GM19372 (cell line): Measurements from ENCODE around the gene MRTFA.
"Not testable (repeated sequence)": the region's sequence is repeated elsewhere in the genome, so short reads cannot be mapped to it uniquely, and the experiment has no call there.

Experiments used
- ATAC-seq: cut with Tn5 transposase; IDR thresholded peaks from one replicate; pipeline ENCODE4 v1.9.1; 2021; ENCODE audit warnings: mild to moderate bottlenecking, low read depth, moderate library complexity; ENCODE audit not compliant: unreplicated experiment

MRTFA gene

DNA sequence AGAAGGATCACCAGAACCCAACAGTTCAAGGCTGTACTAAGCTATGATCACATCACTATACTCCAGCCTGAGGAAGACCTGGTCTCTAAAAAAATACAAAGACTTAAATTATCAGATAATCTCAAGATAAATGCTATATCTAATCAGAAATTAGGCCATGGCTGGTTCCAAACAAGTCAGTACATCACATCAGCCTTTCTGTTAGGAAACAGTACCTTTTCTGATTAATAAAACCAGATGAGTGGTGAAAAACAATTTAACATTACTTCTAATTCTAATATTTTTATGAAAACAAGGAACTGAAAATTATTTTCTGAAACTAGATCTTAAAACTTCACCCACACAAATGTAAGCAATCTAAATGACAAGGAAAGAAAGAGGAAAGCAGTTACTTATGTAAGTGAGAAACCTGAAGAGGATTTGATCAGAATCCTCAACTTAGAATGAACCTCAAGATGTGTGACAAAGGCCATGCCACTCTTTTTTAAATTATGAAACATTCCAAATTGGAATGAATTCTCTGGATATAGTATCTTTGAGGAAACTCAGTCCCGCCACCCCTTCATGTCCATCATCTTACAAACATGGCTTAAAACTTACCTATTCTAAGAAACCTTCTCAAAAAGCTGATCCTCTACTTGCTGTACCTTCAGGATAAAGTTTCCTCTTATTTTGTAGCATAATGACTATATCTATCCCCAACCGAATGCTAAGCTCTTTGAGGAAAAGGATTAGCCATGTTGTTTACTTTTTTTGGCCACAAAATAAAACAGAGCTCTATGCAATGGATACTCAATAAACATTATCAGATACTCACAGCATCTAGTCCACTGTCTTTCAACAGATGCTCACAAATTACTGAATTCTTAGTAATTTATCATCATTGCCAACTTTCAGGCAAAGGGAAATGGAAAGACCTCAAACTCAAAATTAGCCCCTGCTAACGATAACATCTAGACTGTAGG, 132.0 kb downstream of the MRTFA start:
- ATAC-seq, result no peak

DNA sequence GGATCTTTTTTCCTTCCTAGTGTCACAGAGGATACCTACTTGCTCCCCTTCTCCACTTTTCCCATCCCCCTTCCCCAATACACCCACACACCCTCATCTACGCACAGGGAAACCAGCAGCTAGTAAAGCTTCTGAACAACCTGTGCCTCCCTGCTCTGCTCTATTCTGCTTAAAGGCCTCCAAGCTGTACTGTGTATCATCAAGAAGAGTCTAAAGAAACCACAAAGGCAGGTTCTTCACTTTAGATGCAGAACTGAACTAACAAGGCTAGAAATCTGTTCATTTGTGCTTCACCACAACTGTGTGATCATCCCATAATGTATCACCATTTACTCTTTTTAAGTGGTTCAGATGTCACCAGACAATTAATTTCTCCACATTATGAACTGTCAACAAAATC, 133.6 kb downstream of the MRTFA start:
- no peak for ATAC-seq

DNA sequence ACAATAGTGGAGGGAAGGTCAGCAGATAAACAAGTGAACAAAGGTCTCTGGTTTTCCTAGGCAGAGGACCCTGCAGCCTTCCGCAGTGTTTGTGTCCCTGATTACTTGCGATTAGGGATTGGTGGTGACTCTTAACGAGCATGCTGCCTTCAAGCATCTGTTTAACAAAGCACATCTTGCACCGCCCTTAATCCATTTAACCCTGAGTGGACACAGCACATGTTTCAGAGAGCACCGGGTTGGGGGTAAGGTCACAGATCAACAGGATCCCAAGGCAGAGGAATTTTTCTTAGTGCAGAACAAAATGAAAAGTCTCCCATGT, 136.1 kb downstream of the MRTFA start:
- not testable (repeated sequence) for ATAC-seq

DNA sequence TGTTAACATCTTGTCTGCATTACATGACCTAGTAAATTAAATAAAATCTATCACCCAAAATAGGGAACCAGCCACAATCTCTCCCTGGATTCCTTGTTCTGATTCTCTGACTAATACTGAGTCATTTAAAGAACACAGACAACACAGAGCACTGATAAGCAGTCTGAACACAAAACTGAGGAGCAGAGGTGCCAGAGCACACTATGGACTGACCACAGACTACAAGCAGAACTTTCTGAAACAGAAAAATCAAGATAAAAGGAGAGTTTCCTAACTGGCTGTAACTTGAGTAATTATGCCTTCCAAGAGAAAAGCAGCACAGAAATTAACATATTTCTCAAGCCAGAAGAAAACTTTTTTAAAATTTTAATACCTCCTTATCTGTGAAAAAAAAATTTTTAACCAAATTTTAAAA, 137.3 kb downstream of the MRTFA start:
- no peak for ATAC-seq

DNA sequence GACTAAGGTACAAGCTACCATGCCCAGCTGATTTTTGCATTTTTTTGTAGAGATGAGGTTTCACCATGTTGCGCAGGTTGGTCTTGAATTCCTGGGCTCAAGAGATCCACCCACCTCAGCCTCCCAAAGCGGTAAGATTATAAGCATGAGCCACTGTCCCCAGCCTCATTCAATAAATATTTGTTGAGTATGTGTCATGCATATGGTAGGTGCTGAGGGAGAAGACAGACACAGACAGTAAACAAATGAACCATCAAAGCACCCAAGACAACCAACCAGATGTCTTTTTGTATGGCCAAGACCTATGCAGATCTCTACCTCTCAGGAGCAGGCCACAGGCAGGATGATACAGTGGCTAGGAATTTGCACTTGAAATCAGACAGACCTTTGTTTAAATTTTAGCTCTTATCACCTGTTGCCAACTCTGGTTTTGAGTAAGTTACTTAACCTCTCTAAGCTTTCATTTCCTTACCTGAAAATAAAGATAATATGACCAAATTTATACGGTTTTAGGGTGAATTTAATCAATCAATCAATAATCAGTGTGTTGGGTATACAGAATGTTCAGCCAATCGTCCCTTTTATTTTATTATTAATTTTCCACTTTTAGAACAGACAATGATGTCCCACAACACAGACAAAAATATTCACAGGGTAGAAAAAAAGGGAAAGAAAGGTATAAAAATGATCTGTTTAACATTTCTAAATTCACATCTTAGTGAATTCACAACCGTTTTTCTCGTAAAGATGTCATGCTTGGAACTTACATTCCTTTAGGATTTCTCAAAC, 137.9 kb downstream of the MRTFA start:
- no peak for ATAC-seq

DNA sequence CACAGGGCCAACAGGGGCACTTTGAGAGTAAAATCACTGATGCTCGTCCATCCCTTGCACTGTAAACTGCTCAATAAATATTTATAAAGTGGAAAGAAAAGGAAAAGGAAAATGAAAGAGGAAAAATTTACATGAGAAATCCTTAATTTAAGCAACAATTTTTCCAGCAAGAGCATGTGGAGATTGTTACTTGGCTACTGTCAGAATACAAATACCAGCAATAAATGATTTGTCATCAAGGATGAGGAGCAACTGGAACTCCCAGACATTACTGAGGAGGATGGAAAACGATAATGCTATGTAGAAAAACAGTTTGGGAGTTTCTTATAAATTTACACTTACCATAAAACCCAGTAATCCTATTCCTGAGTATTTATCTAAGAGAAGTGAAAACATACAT, 143.1 kb downstream of the MRTFA start:
- no peak for ATAC-seq

DNA sequence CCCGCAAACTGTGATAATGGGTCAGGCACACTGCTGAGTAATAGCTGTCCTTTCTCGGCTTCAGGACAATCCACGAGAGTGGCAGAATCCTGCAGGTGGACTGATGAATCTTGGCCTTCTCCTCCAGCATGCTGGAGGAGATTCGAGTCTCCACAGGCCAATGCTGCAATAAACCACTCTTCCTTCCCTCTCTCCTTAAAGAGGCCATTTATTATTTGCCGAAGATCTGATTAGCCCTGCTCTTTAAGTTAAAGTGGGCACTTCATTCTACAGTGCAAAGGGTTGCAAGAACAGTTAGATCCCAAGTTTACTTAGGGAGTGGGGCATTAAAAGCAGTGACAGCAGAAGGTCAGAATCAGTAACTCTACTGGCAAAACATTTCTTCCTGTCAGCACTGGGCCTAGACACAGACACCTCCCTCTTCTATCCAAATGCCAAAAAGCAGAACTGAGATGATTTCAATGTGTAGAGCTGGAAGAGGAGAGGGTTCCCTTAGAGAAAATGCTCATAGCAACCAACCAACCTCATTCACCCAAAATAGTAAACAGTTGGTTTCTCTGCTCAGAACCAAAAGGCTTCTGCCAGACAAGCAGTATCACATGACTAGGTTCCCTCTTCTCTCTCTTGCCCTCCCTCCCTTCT, 144.4 kb downstream of the MRTFA start:
- peak; percentile 84 for ATAC-seq

DNA sequence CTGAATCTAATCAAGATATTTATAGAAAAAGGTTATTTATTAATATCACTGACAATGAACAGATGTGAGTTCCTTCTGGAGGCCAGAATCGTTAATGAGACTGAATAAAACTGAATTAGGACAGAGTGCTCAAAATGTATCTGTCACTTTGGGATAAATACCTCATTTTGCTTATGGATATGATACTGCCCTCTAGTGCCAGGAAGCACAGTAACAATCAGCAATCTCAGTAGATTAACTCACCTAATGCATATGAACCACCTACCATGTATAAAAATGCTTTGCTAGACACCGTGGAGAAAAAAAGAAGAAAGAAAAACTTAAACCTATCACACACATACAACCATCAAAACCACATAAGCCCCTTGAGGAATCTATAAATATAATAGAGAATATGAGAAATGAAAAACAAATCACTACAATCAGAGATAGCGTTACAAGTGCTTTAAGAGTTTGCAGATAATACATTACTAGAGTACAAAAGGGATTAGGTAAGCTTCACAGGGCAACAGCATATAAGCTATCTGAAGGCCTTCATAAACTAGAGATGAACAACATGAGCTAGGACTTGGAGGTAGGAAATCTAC, 148.8 kb downstream of the MRTFA start:
- no peak for ATAC-seq

DNA sequence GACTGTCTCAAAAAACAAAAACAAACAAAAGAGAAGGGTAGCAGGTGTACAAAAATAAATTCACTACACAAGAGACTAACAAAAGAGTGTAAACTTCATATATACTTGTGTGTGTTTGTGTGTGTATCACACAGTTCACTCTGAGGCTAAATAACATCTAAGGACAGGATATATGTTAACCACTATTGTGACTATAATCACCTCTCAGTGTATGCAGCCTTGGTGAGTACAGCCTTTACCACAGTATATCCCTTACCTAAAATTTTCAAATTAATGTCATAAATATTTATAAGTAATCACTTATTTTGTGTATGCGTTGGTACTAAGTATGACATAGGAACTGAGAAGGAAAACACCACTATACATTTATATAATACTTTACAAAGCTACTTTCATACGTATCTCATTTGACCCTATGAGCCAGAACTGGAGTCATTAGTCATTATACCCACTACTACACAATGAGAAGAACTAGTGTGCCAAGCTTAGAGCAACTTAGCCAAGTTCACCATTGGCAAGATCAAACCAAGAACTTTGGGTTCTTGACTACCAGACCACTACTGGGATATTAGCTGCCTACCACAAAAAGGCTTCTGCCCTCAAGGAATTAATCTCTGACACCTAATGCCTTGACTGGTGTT, 149.4 kb downstream of the MRTFA start:
- no peak for ATAC-seq

DNA sequence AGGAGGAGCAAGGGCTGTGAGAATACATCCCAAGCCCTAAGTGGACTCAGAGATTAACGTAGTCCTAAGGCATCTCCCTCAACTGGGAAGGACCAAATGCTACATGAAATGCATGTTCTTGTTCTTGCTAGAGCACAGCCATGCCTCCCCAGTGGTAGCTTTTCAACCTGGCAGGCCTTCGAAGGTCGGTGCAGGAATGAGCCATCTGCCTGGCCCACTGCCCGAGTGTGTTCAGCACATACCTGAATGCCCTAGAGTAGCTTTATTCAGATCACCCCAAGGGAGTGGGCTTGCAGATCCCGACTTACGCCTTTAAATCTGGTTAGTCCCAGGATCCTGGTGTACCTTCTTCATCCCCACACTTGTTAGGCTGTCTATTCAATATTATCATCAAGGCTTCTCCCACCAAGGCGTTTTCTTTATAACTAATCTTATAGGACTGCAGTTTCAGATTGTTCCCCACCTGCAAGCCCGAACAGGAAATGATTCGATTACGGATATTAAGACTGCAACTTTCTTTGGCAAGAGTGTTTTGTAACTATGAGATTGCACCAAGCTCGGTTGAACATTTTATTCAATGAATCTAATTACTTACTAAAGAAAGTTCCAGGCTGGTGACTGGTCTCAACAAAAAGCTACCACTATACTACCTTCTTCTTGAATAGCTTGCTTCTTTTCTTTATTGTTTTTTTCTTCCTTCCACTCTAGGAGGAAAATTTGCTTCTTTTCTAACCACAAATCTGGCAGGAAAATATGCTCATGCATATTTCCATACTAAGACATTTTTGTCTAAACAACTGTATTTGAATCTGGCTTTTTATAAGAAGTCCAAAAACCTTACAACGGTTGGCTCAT, 150.5 kb downstream of the MRTFA start:
- no peak for ATAC-seq

DNA sequence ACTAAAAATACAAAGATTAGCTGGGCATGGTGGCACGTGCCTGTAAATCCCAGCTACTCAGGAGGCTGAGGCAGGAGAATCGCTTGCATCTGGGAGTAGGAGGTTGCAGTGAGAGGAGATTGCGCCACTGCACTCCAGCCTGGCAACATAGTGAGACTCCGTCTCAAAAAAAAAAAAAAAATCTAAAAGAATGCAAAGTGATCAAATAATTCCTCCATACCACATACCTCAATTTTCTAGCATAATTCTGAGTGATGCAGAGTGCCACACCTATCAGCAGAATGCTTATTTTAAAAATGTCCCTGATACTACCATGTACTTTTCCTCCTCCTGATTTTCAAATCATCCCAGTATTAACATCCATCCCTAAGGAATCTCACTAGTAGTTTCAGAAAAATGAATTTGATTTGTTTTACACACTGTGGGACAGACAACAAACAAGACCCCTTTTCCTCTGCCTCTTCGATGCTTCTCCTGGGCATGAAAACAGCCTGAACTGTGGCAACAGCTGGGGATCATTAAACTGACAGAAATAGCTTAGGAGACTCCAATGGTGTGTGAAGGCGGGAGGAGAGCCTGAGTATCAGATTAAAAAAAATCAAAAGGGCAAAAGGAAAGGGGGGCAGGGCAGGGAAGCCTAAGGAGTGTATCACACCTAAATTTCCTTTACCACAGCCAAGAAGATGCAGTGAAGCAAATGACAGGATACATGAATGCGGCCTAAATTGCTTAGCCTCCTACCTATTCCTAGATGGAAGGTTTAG, 151.4 kb downstream of the MRTFA start:
- ATAC-seq, result no peak

DNA sequence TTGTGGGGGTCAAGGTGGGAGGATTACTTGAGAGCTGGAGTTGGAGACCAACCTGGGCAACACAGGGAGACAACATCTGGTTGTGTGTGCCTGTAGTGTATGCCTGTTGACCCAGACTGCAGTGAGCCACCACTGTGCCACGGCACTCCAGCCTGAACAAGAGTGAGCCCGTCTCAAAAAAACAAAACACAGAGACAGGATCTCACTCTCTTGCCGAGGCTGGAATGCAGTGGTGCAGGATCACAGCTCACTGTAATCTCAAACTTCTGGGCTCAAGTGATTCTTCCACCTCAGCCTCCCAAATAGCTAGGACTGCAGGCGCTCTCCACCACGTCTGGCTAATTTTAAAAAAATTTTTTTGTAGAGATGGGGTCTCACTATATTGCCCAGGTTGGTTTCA, 153.6 kb downstream of the MRTFA start:
- ATAC-seq, result no peak

DNA sequence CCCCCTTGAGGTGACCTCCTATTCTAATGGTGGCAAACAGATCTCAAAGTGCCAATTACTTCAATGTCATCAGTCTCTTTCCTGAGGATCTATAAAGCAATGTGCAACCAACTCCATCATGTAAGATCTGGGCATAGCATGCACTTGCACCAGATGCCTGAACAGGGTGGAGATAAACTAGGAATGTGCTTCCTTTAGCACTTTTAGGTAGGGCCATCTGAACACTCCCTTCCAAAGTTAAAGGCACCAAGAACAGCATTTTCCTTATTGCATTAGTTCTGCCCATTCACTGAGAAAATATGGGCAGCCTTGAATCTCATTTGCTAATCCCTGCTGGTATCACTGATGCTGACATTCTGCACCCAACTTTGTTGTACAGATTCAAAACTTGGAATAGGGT, 154.1 kb downstream of the MRTFA start:
- ATAC-seq, result no peak

DNA sequence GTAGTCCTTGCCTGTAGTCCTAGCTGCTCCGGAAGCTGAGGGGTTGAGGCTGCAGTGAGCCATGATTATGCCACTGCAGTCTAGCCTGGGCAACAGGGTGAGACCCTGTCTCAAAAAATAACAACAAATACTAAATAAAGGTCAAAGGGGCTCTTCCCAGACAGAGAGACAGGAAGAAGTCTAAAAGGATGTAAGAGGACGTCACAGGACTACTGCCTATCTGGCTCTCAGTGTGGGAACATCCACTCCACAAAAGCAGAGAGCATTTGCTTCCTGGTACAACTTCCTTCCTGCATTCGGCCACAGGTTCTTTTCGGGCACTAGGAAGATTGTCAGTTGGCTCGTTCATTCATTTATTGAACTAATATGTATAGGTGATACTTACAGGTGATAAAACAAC, 155.5 kb downstream of the MRTFA start:
- ATAC-seq, result no peak

DNA sequence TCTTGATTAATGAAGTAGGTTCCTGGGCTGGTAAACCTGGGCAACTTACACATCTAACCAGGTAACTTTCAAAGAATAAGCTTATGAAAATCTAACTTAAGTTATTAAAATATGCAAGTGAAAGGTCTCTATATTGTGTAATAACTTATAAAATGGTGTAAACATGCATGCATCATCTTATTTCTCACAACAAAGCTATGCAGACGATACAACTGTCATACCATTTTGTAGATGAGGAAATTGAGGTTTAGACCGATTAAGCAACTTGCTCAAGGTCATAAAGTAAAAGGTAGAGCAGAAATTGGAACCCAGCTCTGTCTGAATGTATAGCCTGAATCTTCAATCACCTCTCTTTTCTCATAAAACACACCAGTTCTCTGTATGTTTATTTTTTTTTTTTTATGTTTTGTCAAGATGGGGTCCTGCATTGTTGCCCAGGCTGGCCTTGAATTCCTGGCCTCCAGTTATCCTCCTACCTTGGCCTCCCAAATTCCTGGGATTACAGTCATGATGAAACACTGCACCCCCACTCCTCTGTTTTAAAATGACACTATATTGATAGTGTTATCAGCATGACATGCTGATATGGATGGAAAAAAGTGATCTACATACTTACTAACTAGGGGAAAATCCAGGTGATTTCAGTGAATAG, 156.5 kb downstream of the MRTFA start:
- no peak for ATAC-seq

DNA sequence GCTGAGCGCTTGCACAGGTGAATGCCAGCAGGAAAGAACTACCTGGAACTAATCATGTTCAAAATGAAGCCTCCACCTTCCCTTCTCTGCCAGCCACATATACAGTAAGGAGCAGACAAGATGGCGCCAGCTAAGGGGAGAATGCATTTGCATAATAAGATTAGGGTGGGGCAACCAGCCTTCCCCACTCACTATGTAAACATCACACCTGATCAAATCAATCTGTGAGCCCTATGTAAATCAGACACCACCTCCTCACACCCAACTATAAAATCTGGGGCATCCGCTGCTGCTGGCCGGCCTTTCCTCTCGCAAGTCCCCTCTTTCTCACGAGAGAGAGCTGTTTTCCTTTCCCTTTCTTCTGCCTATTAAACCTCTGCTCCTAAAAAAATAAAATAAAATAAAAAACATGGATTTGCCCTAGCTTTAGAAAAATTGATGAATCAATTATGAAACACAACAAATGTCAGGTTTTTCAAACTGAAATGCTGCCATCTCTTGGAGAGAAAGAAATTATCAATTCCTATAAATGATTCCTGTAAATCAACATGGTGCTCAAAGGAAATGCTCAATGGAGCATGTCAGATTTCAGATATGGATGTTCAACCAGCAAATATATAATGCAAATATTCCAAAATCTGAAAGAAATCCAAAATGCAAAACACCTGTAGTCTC, 157.3 kb downstream of the MRTFA start:
- no peak for ATAC-seq

DNA sequence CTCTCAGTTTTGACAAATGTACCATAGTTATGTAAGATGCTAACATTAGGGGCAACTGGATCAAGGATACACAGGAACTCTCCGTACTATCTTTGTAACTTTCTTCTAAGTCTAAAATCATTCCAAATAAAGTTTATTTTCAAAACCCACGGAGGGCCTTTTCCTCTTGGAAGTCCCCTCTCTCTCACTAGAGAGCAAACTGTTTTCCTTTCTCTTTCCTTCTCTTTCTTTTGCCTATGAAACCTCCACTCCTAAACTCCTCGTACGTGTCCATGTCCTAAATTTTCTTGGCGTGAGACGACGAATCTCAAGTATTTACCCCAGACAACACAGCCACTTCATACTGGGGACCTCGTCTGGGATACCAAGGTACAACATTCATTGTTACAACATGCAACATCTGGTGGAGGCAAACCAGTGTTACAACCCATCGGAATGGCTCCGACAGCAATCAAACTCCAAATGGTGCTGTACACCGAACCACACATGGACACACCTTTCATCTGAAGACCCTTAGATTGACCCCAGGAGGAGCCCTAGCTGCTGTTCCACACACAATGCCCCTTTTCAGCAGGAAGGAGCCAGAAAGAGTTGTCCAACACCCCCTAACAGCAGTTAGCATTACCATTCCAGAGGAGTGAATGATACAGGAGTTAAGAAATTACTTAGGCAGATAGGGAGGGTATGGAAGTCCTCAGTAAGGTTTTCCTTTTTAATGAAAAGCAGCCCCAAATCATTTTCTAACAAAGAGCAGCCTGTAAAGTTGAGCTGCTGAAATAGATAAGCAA, 158.0 kb downstream of the MRTFA start:
- no peak for ATAC-seq
